GM20431 (cell line): ENCODE data around the gene TYMS.

Experiments
- in situ Hi-C: fragments of 300-500 bp; cut with MseI, MboI; formaldehyde crosslinking; loops from one replicate; pipeline ENCODE4 v1.15.0; 2020; ENCODE audit warnings: low sequenced_read_pairs; ENCODE audit not compliant: unreplicated experiment

The TYMS gene

DNA sequence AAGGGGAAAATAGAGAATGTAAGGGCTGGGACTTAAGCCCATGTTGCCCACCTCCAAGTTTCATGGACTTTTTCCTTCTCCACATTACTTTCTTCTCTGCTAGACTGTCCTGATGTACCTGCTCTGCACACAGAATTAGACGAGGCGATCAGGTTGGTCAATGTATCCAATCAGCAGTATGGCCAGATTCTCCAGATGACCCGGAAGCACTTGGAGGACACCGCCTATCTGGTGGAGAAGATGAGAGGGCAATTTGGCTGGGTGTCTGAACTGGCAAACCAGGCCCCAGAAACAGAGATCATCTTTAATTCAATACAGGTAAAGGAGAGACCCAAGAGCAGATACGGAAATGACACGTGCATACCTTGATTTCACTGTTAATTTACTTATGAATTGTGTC lies 16.2 kb upstream of the TYMS start:
- in situ Hi-C loops: no loop called here

DNA sequence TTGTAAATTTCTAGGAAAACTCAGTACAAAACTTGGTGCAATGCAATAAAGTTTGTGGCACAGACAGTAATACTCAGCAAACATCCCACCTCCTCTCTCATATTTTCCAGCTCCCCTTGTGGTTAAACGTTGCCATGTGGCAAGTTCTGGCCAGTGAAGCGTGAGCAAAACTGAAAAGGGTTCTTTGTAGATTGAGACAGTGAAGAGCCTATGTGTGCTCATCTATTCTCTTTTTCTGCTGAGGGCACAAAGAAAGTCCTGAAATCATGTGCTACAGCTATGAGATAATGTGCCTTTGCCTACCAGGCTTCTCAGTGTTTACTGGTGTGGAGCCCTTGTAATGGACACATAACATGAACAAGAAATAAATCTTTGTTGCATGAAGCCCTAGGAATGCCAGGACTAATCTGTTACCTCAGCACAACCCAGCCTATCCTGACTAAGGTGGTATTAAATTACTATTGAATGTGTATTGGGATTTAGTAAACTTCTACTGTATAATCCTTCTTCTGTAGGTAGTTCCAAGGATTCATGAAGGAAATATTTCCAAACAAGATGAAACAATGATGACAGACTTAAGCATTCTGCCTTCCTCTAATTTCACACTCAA lies 13.0 kb upstream of the TYMS start:
- in situ Hi-C loops: no loop called here

DNA sequence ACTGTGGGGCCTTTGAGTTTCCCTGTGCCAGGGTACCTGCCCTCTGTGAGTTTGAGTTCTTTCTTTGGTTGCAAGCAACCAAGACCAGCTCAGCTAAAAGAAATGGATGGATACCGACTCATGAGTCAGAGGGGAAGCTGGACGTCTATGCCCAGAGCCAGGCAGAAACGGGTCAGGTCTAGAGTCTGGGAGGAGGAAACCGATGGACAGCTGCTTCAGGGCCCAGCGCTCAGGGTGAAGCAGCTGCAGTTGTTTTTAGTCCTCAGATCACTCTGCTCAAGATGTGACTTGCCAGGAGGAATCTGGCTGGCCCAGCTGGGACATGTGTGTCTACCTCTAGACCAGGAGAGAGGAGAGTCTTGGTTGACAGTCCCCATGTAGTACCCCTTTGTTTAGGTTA lies 10.1 kb upstream of the TYMS start:
- in situ Hi-C loops: no loop called here

DNA sequence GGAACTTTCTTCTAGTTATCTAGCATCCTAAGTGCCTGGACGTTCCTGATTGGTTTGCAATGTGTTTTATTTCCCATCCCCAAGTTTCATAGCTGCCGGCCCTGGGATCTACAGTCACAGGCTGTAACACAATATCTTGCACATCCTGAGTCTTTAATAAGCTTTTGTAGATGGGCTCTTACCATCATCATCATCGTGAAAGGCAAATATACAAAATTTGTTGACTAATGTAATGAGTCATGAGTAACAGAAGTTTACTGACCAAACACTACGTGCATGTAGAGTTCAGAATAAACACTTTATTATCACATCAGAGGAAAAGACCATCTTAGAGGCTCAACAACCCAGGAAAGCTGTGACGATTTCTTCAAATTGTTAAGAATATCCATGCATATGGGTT lies 8.1 kb upstream of the TYMS start:
- in situ Hi-C loops: no loop called here

DNA sequence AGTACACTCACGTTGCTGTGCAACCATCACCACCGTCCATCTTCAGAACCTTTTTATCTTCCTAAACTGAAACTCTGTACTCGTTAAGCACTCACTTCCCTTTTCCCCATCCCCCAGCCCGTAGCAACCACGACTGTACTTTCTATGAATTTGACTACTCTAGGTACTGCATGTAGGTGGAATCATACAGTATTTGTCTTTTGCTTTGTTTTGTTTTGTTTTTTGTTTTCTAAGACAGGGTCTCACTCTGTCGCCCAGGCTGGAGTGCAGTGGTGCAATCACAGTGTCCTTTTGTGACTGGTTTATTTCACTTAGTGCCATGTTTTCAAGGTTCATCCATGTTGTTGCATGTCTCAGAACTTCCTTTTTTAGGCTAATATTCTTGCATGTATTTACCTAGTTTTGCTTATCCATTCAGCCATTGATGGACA lies 7.0 kb upstream of the TYMS start:
- in situ Hi-C loops: no loop called here

DNA sequence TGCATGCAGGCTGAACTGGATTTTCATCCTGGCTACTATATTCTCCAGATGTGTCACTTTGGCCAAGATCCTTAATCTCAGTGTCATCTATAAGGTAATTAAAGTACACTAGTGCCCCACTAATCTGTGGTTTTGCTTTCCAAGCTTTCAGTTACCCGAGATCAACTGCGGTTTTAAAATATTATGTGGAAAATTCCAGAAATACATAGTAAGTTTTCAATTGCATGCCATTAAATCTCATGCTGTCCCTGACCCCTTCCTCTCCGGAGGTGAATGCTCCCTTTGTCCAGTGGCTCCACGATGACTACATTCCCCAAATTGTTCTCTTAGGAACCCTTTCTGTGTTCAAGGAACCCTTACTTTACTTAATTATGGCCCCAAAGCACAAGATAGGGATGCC lies 5.3 kb upstream of the TYMS start:
- in situ Hi-C loops: no loop called here

DNA sequence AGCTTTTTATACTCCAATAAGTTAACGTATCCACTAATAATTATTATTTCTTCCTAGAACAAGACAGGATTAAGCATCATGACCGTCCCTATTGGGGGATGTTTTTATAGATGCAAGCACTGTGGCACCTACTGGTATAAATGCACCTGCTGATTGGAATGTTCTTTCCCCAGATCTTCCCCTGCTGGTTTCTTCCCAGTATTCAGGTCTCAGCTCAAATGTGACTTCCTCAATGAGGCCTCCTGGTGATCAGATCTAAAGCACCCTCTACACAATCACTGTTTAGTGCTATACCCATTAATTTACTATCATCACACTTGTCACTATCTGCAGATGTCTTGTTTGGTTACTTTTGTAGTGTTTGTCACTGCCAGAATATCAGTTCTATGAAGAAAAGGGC lies 3.9 kb upstream of the TYMS start:
- in situ Hi-C loops: no loop called here

DNA sequence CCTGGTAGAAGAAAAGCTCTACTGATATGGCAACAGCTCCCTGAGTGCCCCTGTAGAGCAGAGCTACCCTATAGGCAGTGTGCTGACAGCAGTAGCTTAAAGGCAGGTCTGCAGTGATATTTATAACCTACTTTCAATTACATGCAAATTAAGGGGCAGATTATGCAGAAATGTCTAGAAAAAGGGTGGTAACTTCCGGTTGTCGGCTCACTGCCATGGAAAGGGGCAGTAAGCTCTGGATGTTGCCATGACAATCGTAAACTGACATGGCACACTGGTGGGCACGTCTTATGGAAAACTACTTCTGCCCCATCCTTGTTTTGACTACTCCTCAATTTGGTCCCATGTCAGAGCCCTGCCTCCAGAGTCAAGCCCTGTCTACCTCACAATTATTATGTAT lies 2.9 kb upstream of the TYMS start:
- in situ Hi-C loops: no loop called here

DNA sequence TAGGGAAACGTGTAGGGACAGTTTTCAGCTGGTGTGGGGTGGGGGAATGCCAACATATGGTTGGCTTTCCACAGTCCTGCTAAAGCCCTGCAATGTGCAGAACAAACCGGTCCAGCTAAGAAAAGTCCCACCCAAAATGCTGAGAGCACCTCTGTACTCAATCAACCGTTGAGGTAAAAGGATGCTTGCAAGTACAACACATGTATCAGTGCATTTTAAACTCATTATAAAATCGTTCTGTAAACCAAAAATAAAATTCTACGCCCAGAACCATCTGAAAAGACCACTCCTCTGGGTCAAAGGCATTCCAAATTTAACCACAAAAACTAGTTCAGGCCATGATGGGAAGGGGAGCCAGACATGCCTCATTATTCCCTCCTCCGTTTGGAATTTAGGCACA lies 2.0 kb upstream of the TYMS start:
- in situ Hi-C loops: no loop called here

DNA sequence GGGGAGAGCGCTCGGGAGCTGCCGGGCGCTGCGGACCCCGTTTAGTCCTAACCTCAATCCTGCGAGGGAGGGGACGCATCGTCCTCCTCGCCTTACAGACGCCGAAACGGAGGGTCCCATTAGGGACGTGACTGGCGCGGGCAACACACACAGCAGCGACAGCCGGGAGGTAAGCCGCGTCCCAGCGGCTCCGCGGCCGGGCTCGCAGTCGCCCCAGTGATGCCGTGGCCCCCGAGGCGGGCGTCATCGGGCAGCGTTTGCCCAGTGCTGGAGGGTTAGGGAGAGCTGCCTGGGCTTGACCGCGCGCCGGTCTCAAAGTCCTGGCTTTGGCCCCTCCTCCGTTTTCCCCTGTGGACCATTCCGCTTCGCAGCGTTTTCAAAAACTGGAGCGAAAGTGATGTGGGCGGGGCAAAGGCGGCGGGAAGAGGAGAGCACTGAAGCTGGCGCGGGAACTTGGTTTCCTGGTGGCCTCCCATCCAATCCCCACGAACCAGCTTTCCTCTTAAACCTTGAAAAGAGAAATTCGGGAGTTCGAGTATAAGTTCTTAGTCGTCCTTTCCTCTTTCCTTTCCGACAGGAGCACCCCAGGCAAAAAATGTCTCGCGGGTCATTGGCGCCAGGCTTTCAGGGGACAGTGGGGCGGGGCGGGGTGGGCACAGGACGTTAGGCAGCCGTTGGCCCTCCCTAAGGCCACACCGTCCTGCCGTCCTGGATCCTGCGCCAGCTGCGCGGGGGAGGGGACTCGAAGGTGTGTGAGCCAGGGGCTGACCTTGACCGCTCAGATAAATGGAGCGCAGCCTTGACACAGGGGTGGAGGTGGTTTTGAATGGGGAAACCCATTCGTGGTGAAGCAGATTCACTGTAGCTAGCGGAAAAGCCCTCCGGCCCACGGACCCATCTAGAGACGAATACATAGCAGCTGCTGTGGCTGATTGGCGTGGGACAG lies 821 bp downstream of the TYMS start:
- in situ Hi-C loops: no loop called here

DNA sequence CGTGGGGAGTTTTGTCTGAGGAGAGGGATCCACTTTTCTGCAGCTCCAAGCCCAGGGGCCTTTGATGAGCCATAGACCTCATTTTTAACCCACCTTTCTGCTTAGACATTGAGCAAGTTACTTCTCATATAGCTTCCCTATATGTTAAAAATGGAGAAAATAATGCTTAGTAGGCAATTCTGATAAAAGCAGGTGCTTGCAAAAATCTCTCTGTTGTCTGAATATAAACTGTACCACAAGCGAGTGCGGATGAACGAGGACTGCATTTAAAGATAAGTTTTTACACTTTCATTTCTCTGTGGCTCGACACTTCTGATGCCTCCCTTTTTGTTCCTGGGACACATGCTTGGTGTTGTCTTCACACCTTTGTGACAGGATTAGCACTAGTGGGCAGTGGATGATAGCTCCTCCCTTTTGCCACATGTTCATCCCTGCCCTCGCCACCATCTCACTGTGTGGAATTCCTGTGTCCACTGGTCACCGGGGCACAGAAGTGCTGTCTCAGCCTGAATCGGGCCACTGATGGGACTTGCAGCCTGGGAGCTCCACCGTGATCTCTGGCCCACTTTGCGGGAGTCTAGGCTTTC lies 1.6 kb downstream of the TYMS start:
- in situ Hi-C loops: no loop called here

DNA sequence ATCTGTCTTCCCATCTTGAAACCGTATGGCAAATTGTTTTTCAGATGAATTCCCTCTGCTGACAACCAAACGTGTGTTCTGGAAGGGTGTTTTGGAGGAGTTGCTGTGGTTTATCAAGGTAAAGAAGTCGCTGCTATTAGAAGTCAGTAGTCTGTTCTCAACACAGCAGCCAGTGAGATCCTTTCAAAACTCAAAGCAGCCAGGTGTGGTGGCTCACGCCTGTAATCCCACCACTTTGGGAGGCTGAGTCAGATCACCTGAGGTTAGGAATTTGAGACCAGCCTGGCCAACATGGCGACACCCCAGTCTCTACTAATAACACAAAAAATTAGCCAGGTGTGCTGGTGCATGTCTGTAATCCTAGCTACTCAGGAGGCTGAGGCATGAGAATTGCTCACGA lies 2.1 kb downstream of the TYMS start:
- in situ Hi-C loops: no loop called here

DNA sequence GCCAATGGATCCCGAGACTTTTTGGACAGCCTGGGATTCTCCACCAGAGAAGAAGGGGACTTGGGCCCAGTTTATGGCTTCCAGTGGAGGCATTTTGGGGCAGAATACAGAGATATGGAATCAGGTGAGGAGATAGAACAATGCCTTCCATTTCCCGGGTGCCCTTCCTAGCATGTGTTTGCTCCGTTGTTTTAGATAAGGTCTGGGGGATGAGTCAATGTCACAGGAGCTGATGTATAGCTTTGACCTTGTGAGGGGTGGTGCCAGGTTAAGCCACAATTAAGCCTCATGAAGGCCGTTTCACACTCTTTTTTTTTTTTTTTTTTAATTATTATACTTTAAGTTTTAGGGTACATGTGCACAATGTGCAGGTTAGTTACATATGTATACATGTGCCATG lies 4.7 kb downstream of the TYMS start:
- in situ Hi-C loops: no loop called here

DNA sequence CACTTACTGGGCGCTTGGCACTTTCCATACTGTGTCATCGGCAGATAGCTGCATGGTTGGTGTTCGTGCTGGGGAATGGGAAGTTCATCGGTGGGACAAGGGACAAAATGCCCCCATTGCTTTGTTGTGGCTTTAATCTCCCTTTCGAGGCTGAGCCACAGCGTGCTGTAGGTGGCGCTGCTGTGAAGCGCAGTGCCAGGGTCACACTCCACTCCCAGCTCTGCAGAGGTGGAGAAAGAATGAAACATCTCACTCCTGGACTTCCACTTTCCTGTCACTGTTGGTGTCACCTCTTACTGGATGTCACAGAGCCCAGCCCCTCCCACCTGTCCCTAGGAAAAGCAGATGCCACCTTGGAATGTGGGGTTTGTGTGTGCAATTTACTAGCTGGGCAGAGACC lies 8.7 kb downstream of the TYMS start:
- in situ Hi-C loops: no loop called here

DNA sequence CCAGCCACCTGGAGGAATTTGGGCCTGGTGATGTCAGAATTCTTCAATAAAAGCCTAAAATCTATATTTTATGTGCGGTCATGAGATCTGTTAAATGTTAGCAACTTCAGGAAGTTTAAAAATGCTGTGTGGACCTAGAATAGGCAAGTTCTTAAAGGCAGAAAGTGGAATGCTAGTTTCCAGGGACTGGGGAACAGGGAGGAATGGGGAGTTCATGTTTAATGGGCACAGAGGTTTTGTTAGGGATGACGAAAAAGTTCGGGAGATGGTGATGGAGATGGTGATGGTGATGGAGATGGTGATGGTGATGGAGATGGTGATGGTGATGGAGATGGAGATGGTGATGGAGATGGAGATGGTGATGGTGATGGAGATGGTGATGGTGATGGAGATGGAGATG lies 9.2 kb downstream of the TYMS start:
- in situ Hi-C loops: no loop called here

DNA sequence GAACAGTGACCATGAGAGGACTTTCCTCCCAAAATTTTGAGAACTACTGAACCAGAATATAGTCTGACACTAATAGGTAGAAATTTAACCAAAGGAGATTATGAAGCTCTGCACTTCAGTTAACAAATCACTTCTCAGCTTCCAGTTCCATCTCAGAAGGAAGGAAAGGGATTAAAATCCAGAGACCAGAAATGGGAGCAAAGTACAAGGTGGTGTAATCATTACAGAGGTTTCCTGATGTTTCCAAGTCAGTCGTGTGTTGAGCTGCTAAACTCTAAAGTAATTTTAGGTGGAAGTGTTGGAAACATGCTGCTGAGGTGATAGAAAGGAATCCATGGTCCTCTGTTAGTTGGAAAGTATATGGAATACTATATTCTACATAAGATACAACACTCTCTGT lies 10.8 kb downstream of the TYMS start:
- in situ Hi-C loops: no loop called here

DNA sequence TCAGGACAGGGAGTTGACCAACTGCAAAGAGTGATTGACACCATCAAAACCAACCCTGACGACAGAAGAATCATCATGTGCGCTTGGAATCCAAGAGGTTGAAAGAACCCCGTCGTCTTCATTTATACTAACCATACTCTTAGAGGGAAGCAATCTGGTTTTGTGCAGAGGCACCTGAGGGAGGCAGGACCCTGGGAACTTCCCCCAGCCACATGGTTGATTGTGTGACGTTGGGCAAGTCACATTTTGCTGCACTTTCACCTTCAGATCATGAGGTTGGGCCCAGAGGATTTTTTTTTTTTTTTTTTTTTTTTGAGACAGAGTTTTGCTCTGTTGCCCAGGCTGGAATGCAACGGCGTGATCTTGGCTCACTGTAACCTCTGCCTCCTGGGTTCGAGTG lies 11.6 kb downstream of the TYMS start:
- in situ Hi-C loops: no loop called here

DNA sequence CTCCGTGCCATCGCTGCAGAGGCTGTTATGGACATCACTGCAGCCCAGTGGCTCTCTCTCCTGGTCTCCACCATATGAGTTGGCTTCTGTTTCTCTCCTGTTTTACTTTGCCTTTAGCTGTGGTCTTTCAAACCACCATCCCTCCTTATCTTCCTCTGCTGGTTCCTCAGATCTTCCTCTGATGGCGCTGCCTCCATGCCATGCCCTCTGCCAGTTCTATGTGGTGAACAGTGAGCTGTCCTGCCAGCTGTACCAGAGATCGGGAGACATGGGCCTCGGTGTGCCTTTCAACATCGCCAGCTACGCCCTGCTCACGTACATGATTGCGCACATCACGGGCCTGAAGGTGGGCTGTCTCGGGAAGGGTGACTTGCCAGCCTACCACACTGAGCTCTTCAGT lies 13.1 kb downstream of the TYMS start:
- in situ Hi-C loops: no loop called here

DNA sequence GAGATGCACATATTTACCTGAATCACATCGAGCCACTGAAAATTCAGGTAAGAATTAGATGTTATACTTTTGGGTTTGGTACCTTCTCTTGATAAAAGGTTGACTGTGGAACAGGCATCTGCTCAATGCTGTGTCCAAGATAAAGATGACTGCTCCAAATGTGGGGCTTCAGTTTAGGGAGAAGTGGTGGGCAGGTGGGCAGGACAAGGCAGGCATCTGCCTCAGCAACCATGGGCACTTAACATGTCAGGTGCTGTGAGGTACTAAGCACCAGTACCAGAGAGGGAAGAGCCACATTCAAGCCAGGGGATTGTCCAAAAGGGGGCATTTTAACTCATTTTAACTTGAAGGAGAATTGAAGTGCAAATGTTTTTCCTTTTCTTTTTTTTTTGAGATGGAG lies 14.0 kb downstream of the TYMS start:
- in situ Hi-C loops: no loop called here

DNA sequence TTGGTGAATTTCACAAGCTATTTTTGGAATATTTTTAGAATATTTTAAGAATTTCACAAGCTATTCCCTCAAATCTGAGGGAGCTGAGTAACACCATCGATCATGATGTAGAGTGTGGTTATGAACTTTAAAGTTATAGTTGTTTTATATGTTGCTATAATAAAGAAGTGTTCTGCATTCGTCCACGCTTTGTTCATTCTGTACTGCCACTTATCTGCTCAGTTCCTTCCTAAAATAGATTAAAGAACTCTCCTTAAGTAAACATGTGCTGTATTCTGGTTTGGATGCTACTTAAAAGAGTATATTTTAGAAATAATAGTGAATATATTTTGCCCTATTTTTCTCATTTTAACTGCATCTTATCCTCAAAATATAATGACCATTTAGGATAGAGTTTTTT lies 15.9 kb downstream of the TYMS start:
- in situ Hi-C loops: no loop called here

DNA sequence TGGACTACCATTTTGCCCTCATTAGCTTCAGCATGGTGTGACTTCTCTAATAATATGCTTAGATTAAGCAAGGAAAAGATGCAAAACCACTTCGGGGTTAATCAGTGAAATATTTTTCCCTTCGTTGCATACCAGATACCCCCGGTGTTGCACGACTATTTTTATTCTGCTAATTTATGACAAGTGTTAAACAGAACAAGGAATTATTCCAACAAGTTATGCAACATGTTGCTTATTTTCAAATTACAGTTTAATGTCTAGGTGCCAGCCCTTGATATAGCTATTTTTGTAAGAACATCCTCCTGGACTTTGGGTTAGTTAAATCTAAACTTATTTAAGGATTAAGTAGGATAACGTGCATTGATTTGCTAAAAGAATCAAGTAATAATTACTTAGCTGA lies 16.3 kb downstream of the TYMS start:
- in situ Hi-C loops: no loop called here
